MCF 10A (cell line): ENCODE data around the gene GRAMD1B. TPM values are rescaled to one million over a fixed set of nuclear protein-coding genes. Genes with fewer than 3 reads are reported as not detected.

Experiments used
- Bru-seq: library from RNA; stranded (reverse); fragments of 400-500 nt; gene quantifications from one replicate; lab custom pipeline; 2021; lab: Mats Ljungman, UMichigan
- BruChase-seq, 2 experiments: library from RNA; stranded (reverse); fragments of 400-500 nt; gene quantifications; one replicate each; lab custom pipeline; 2021; lab: Mats Ljungman, UMichigan
- BruUV-seq: library from RNA; stranded (reverse); fragments of 400-500 nt; replicated peaks from 2 replicates; lab custom pipeline; 2021; lab: Mats Ljungman, UMichigan
- CTCF ChIA-PET: fragments of 300-600 bp; sonication (Branson Sonifier 250); formaldehyde crosslinking; extraction: SDS; loops from one replicate; lab custom pipeline; 2021; ENCODE audit warnings: antibody characterized with exemption, inconsistent platforms; lab: Yijun Ruan, JAX
- POLR2A ChIA-PET: fragments of 300-600, 350-650 bp; sonication (Branson Sonifier 250); formaldehyde crosslinking; extraction: SDS; loops from one replicate; lab custom pipeline; 2020; ENCODE audit warnings: antibody characterized with exemption, inconsistent platforms; lab: Yijun Ruan, JAX
- DNase-seq: peaks from one replicate; pipeline ENCODE4 v3.0.0-alpha.2; 2018; ENCODE audit not compliant: unreplicated experiment
- H3K27ac Mint-ChIP-seq: one replicate; pipeline ENCODE4 v1.8.0; 2022; ENCODE audit warnings: mild to moderate bottlenecking, low read depth, mixed read lengths; ENCODE audit not compliant: unreplicated experiment
- H3K27me3 Mint-ChIP-seq: one replicate; pipeline ENCODE4 v1.8.0; 2022; ENCODE audit warnings: mixed read lengths; ENCODE audit not compliant: insufficient read depth, unreplicated experiment
- H3K36me3 Mint-ChIP-seq: one replicate; pipeline ENCODE4 v1.8.0; 2022; ENCODE audit warnings: mild to moderate bottlenecking, moderate library complexity, mixed read lengths; ENCODE audit not compliant: insufficient read depth, unreplicated experiment
- H3K4me1 Mint-ChIP-seq: one replicate; pipeline ENCODE4 v1.8.0; 2022; ENCODE audit warnings: mixed read lengths; ENCODE audit not compliant: insufficient read depth, unreplicated experiment
- H3K4me3 Mint-ChIP-seq: one replicate; pipeline ENCODE4 v1.8.0; 2022; ENCODE audit warnings: mild to moderate bottlenecking, moderate library complexity, mixed read lengths; ENCODE audit not compliant: unreplicated experiment
- H3K9me3 Mint-ChIP-seq: one replicate; pipeline ENCODE4 v1.8.0; 2022; ENCODE audit warnings: mixed read lengths; ENCODE audit not compliant: unreplicated experiment
- intact Hi-C: fragments of 100-400 bp; cut with micrococcal nuclease; formaldehyde crosslinking; loops from 2 replicates; pipeline ENCODE4 v1.14.1; 2022
- long read RNA-seq: library from polyadenylated mRNA; stranded (forward); transcript quantifications from one replicate; pipeline ENCODE4 v2.0.0, GENCODE V29; 2022
- total RNA-seq: library from RNA; stranded (reverse); gene quantifications from 2 replicates; pipeline ENCODE4 v1.2.3, GENCODE V29; 2022
- TF ChIP-seq, protein P1 (sequence below): fragments of 200-600 bp; IDR thresholded peaks from one replicate; pipeline ENCODE4 v1.8.0; 2022; ENCODE audit warnings: antibody characterized with exemption, mild to moderate bottlenecking; ENCODE audit not compliant: unreplicated experiment

Gene GRAMD1B
- 0.26 and 0.27 TPM in 2 replicates for total RNA-seq
- percentile 15 among the genes with signal in this experiment for Bru-seq, nascent RNA
- BruChase-seq, experiment 1, labeled RNA remaining after a 6-hour chase, result percentile 18 among the genes with signal in this experiment
- BruChase-seq, experiment 2, labeled RNA remaining after a 2-hour chase, result percentile 14 among the genes with signal in this experiment
- long read RNA-seq, result 0 reads

DNA sequence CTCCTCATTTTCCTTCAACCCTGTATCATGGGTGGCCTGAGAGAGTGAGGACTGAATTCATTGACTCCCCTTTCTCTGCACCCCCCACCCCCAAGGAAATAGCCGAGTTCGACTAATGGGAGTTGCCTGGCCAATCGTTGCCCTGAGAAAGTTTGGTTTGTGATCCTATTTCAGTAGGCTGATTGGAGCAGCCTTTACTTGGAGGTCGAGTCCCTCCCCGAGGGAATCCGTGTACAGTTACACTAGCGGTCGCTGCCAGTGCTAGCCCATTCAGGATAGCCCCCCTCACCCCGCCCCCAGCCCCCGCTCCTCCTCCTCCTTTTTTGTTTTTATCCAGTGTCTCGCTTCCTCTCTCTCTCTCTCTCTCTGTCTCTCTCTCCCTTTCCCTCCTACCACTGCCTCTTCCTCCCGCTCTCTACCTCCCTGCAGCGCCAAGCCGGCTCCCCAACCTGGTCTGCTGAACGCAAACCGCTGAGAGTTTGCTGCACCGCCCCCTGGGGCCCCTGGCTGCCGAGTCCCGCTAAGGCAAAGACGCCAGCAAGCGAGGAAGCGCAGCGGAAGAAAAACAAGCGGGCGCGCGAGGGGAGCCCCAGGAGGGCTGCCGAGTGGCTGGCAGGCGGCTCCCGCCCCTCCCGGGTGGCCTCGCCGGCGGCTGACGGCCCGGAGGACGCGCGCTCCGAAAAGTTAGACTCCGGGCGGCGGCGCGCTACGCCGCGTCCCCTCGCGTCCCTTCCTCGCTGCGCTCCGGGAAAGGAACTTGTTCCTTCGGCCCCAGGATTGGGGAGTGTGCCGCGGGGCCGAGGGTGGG is at the start of gene GRAMD1B:
Gene GRAMD1B, plus strand, starts transcription at position 357 of the 808 bp plus-strand sequence. CDS start 524 bp downstream, outside the sequence.
- ChIA-PET CTCF (interaction anchor here (0.6 to 1.2 kb wide), 3 partner anchors 23 to 150 kb away, joined by 3 to 5 read pairs (median 3); no protein-coding TSS in a partner anchor), POLR2A (no interaction called here)
- no TSS peak for BruUV-seq
- TF ChIP-seq, protein P1, sequence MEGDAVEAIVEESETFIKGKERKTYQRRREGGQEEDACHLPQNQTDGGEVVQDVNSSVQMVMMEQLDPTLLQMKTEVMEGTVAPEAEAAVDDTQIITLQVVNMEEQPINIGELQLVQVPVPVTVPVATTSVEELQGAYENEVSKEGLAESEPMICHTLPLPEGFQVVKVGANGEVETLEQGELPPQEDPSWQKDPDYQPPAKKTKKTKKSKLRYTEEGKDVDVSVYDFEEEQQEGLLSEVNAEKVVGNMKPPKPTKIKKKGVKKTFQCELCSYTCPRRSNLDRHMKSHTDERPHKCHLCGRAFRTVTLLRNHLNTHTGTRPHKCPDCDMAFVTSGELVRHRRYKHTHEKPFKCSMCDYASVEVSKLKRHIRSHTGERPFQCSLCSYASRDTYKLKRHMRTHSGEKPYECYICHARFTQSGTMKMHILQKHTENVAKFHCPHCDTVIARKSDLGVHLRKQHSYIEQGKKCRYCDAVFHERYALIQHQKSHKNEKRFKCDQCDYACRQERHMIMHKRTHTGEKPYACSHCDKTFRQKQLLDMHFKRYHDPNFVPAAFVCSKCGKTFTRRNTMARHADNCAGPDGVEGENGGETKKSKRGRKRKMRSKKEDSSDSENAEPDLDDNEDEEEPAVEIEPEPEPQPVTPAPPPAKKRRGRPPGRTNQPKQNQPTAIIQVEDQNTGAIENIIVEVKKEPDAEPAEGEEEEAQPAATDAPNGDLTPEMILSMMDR, result no peak
- intact Hi-C loops, result no loop called here
- no peak for DNase-seq
- Mint-ChIP-seq H3K9me3 (no peaks in the 10 kb centered on the region), H3K4me3 (no peak within 1 kb of the TSS), H3K4me1 (no peaks in the 10 kb centered on the region), H3K27me3 (peaks cover 23% of the 10 kb centered on the region), H3K36me3 (peaks cover 6% of the 10 kb centered on the region), H3K27ac (no peak within 1 kb of the TSS)

DNA sequence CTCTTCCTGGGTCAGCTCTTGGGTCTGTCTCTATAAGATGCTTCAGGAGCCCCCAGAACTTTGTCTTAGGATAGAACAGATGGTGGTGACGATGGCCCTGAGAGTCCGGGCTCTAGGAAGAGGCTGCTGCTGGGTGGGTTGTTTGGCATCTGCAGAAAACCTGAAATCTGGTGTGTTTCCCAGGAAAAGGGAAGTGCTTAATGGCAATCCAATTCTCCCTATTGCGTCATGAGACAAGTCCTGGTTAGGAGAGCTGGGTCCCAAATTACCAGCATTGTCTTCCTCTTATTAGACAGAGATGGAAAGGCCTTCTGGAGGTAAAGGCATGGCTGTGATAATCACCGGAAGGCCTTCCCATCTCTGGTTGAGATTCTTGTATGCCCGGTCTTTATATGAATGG is 48.9 kb upstream of the GRAMD1B start:
- Mint-ChIP-seq H3K27me3 (peaks cover 47% of the 10 kb centered on the region), H3K4me3 (no peak overlapping the region), H3K36me3 (no peaks in the 10 kb centered on the region), H3K9me3 (no peaks in the 10 kb centered on the region), H3K27ac (no peak overlapping the region), H3K4me1 (no peaks in the 10 kb centered on the region)
- BruUV-seq, result no TSS peak
- ChIA-PET CTCF (interaction anchor here (0.6 to 1.0 kb wide), 2 partner anchors 45 to 120 kb away, joined by 3 to 4 read pairs; no protein-coding TSS in a partner anchor), POLR2A (no interaction called here)
- TF ChIP-seq, protein P1, result no peak
- DNase-seq, result no peak
- intact Hi-C loops, result no loop called here

DNA sequence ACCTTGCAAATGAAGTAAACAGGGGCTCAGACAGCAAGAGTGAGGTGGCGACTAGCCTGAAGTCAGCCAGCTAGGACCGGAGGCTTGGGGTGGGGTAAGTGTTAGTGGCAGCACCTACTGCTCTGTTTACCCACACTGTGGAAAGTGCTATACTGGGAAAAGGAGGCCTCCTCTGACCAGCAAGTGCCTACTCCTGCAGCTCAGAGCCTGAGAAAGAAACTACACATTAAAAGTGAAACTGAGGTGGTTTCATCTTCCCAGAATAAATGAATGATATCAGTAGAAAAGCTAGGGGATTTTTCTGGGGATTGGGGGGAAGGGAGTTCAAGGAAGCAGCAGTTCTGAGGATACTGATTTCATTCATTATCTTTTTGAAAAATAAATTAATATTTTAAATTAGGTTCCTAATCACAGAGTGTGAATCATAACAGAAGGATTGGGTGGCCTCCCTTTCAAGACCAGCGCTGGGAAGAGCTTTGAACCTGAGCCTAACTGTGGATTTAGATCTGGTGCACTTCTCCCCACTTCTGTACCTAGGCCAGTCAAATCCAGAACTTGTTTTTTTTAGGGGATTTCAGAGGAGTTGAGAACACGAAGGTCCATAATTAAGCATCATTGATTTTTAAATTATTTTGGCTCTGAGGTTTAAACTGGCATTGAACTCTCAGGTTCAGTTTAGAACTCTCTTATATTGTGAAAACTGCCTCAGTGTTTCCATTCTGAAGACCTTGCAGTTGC is 48.1 kb upstream of the GRAMD1B start:
- DNase-seq, result no peak
- Mint-ChIP-seq H3K27me3 (peaks cover 40% of the 10 kb centered on the region), H3K36me3 (no peaks in the 10 kb centered on the region), H3K9me3 (no peaks in the 10 kb centered on the region), H3K4me1 (no peaks in the 10 kb centered on the region), H3K4me3 (no peak overlapping the region), H3K27ac (no peak overlapping the region)
- BruUV-seq, result no TSS peak
- POLR2A ChIA-PET, result interaction anchor here (0.6 kb wide), 1 partner anchor 10 kb away, joined by 3 read pairs; no protein-coding TSS in a partner anchor
- TF ChIP-seq, protein P1, result no peak
- intact Hi-C loops, result no loop called here
- CTCF ChIA-PET, result no interaction called here
